ENCODE measurements around the gene RNF4.

Gene RNF4

GRCh38 chr4:2558301-2558700 lies 89.4 kb downstream of the RNF4 start:
- Histone ChIP-seq H3K4me3 (no peak overlapping the region), H3K27ac (no peak overlapping the region)

- Histone ChIP-seq H3K4me3 (no peak overlapping the region), H3K27ac (no peak overlapping the region)
These were observed 91.3 kb downstream of the RNF4 start for GRCh38 chr4:2560167-2560566.

Measured in skin epidermis (tissue), 12 donors.